NCI-H2196 treated with DMSO at 0.1 percent for 48 hours (cell line): ENCODE data around the gene COL6A2.
"Not testable (repeated sequence)": the region's sequence is repeated elsewhere in the genome, so short reads cannot be mapped to it uniquely, and the experiment has no call there.

Experiments
- DNase-seq: peaks from one replicate; lab custom pipeline; 2025; ENCODE audit not compliant: unreplicated experiment; lab: John Stamatoyannopoulos, UW

COL6A2 gene

GRCh38 chr21:46141767-46142581, 44.1 kb downstream of the COL6A2 start:
- DNase-seq = no peak

- DNase-seq = no peak
Observed at GRCh38 chr21:46142582-46143473, 44.9 kb downstream of the COL6A2 start.

GRCh38 chr21:46144464-46145070, 46.7 kb downstream of the COL6A2 start:
- DNase-seq = no peak

GRCh38 chr21:46145159-46145839, 47.4 kb downstream of the COL6A2 start:
- DNase-seq = no peak

- no peak for DNase-seq
Observed at GRCh38 chr21:46145840-46146691, 48.2 kb downstream of the COL6A2 start.

- no peak for DNase-seq
Observed at GRCh38 chr21:46146856-46147255, 48.9 kb downstream of the COL6A2 start.

GRCh38 chr21:46147429-46147828, 49.5 kb downstream of the COL6A2 start:
- DNase-seq = not testable (repeated sequence)

GRCh38 chr21:46148106-46148505, 50.2 kb downstream of the COL6A2 start:
- no peak for DNase-seq

- DNase-seq = no peak
Observed at GRCh38 chr21:46149205-46149901, 51.4 kb downstream of the COL6A2 start.

GRCh38 chr21:46150073-46150472, 52.2 kb downstream of the COL6A2 start:
- no peak for DNase-seq

- DNase-seq = no peak
Observed at GRCh38 chr21:46150491-46151121, 52.7 kb downstream of the COL6A2 start.

- DNase-seq = no peak
Observed at GRCh38 chr21:46151261-46151988, 53.5 kb downstream of the COL6A2 start.

GRCh38 chr21:46151989-46152926, 54.3 kb downstream of the COL6A2 start:
- DNase-seq = no peak

- no peak for DNase-seq
Observed at GRCh38 chr21:46152927-46153246, 55.0 kb downstream of the COL6A2 start.

- no peak for DNase-seq
Observed at GRCh38 chr21:46153247-46154154, 55.6 kb downstream of the COL6A2 start.

- no peak for DNase-seq
Observed at GRCh38 chr21:46154155-46154954, 56.4 kb downstream of the COL6A2 start.
